Measurements from ENCODE around the gene PTPRU. TPM values are rescaled to one million over a fixed set of nuclear protein-coding genes. Genes with fewer than 3 reads are reported as not detected.

PTPRU gene
- total RNA-seq, 1 experiment from 2014 or later = 45.5 TPM

GRCh38 chr1:29289493-29289892 is 53.2 kb downstream of the PTPRU start:
- no peak for DNase-seq
- no peaks in the 10 kb centered on the region for H3K27me3 ChIP-seq (ENCODE audit: insufficient read depth, low read length)
- H3K23ac ChIP-seq (ENCODE audit: insufficient read length, low read depth, low read length) = no peak overlapping the region
- H3K9me3 Mint-ChIP-seq = no peaks in the 10 kb centered on the region
- no peak overlapping the region for H3K4ac ChIP-seq (ENCODE audit: low read depth, low read length)
- H3K4me3 Mint-ChIP-seq = no peak overlapping the region
- TF ChIP-seq CTCF (conservative IDR thresholded peaks at IDR 0.05) = no peak
- no peak overlapping the region for H3K14ac ChIP-seq (ENCODE audit: insufficient read depth, low read length)
- no peak overlapping the region for H2BK5ac ChIP-seq (ENCODE audit: insufficient read length, low read length)
- H2BK120ac ChIP-seq (ENCODE audit: low read depth, low read length, poor library complexity, severe bottlenecking) = no peak overlapping the region
- no peak overlapping the region for H2AK5ac ChIP-seq (ENCODE audit: insufficient read length, low read length)
- no peak overlapping the region for H2BK12ac ChIP-seq (ENCODE audit: insufficient read length, low read depth, low read length)
- H2BK20ac ChIP-seq (ENCODE audit: low read depth, low read length, poor library complexity, severe bottlenecking) = no peak overlapping the region
- H4K91ac ChIP-seq (ENCODE audit: insufficient read length, low read depth, low read length) = no peak overlapping the region
- no peak overlapping the region for H3K4me2 ChIP-seq (ENCODE audit: insufficient read depth, insufficient read length, low read length)
- no peaks in the 10 kb centered on the region for H4K20me1 ChIP-seq (ENCODE audit: control insufficient read depth, insufficient read depth, insufficient read length)
- H3K4me1 ChIP-seq (ENCODE audit: insufficient read depth, low read length) = no peaks in the 10 kb centered on the region
- no peaks in the 10 kb centered on the region for H3K79me2 ChIP-seq (ENCODE audit: insufficient read depth, low read length)
- H3K9ac ChIP-seq (ENCODE audit: extremely low read depth, insufficient read length, low read length) = no peak overlapping the region
- no peak overlapping the region for H3K27ac ChIP-seq (ENCODE audit: insufficient read length, low read depth, low read length)
- no peak overlapping the region for H3K18ac ChIP-seq (ENCODE audit: insufficient read length, low read depth, low read length)
- peaks cover 3 to 14% of the 10 kb centered on the region in 2 experiments; a peak in 3 of 4 replicates for H3K4me1 Mint-ChIP-seq
- H3K56ac ChIP-seq (ENCODE audit: insufficient read length, low read depth, low read length) = no peak overlapping the region
- no CpG with 5 or more reads among the region's 11 CpGs for WGBS (ENCODE audit: extremely low coverage, insufficient read length, low lambda C conversion rate)
- H3K27ac Mint-ChIP-seq = peak overlapping the region; percentile 25 to 93 (median 71); a peak in 5 of 7 replicates
- no peaks in the 10 kb centered on the region for H3K23me2 ChIP-seq (ENCODE audit: insufficient read length, low read depth, low read length, poor library complexity, severe bottlenecking)
- no peak overlapping the region for H4K5ac ChIP-seq (ENCODE audit: insufficient read length, low read depth, low read length)
- no peaks in the 10 kb centered on the region for H3K27me3 Mint-ChIP-seq (ENCODE audit: low read depth)
- H4K8ac ChIP-seq (replicated peaks; ENCODE audit: insufficient read length, low read depth, low read length) = no peak overlapping the region
- no peaks in the 10 kb centered on the region for H3K9me3 ChIP-seq (ENCODE audit: control insufficient read depth, low read depth, low read length)
- no peak overlapping the region for H2BK15ac ChIP-seq (ENCODE audit: low read depth, low read length)
- no peak overlapping the region for H2AFZ ChIP-seq (ENCODE audit: low read length)
- no peaks in the 10 kb centered on the region for H3K79me1 ChIP-seq (ENCODE audit: insufficient read depth, low read depth, low read length, poor library complexity, severe bottlenecking)
- no peak overlapping the region for H3T11ph ChIP-seq (ENCODE audit: low read length)
- H3K36me3 Mint-ChIP-seq (ENCODE audit: insufficient read depth in 1 of 3, low read depth in 3 of 3) = peaks cover 2 to 35% (median 27%) of the 10 kb centered on the region in 3 experiments; a peak in 5 of 7 replicates

Measured in H9 (cell line).